GM19328 (cell line): Measurements from ENCODE around the gene ZDHHC9.
A peak's percentile ranks its signal among the peaks of the same experiment; 100 is the strongest.

Experiments used
- ATAC-seq: cut with Tn5 transposase; IDR thresholded peaks from one replicate; pipeline ENCODE4 v1.9.1; 2021; ENCODE audit warnings: mild to moderate bottlenecking, moderate library complexity; ENCODE audit not compliant: unreplicated experiment

The ZDHHC9 gene

GRCh38 chrX:129787336-129788055, 56.2 kb downstream of the ZDHHC9 start:
- ATAC-seq: no peak

- ATAC-seq: peak; percentile 78
Observed at GRCh38 chrX:129786210-129786651, 57.5 kb downstream of the ZDHHC9 start.

GRCh38 chrX:129785160-129785947, 58.3 kb downstream of the ZDHHC9 start:
- ATAC-seq: no peak

- ATAC-seq: no peak
Observed at GRCh38 chrX:129784371-129784770, 59.3 kb downstream of the ZDHHC9 start.

GRCh38 chrX:129783291-129783713, 60.4 kb downstream of the ZDHHC9 start:
- ATAC-seq: no peak

GRCh38 chrX:129782706-129783105, 61.0 kb downstream of the ZDHHC9 start:
- no peak for ATAC-seq

- ATAC-seq: no peak
Observed at GRCh38 chrX:129781680-129782495, 61.8 kb downstream of the ZDHHC9 start.

GRCh38 chrX:129781134-129781672, 62.5 kb downstream of the ZDHHC9 start:
- ATAC-seq: peak; percentile 75

- ATAC-seq: no peak
Observed at GRCh38 chrX:129780441-129781105, 63.1 kb downstream of the ZDHHC9 start.

GRCh38 chrX:129779747-129780146, 63.9 kb downstream of the ZDHHC9 start, which contains the start of gene SASH3:
SASH3 (plus strand) TSS chrX:129779949; CDS start chrX:129780098, 149 bp downstream.
- no peak for ATAC-seq

GRCh38 chrX:129779086-129779672, 64.5 kb downstream of the ZDHHC9 start:
- ATAC-seq: no peak

GRCh38 chrX:129777218-129778030, 66.3 kb downstream of the ZDHHC9 start:
- ATAC-seq: no peak

- ATAC-seq: no peak
Observed at GRCh38 chrX:129773649-129774458, 69.8 kb downstream of the ZDHHC9 start.

GRCh38 chrX:129772796-129773431, 70.8 kb downstream of the ZDHHC9 start:
- peak; percentile 61 for ATAC-seq

- ATAC-seq: no peak
Observed at GRCh38 chrX:129771266-129771995, 72.3 kb downstream of the ZDHHC9 start.

GRCh38 chrX:129769467-129770154, 74.1 kb downstream of the ZDHHC9 start:
- peak; percentile 46 for ATAC-seq
